B cell (primary cell): Measurements from ENCODE around the gene STRADA.

Source experiments
- EZH2 ChIP-seq: IDR thresholded peaks from 2 replicates; pipeline ENCODE4 v1.6.1; 2012; ENCODE audit warnings: borderline replicate concordance, low read depth, mild to moderate bottlenecking, moderate library complexity, low read length; ENCODE audit not compliant: insufficient read depth, poor library complexity, severe bottlenecking
- TF ChIP-seq, protein P1 (sequence below): fragments of 200-600 bp; IDR thresholded peaks from one replicate; pipeline ENCODE4 v1.8.0; 2022; ENCODE audit warnings: antibody characterized with exemption, mild to moderate bottlenecking

GRCh38 chr17:63773272-63774140 is 31.9 kb upstream of the STRADA start, which contains the start of gene CCDC47:
- TF ChIP-seq, protein P1, sequence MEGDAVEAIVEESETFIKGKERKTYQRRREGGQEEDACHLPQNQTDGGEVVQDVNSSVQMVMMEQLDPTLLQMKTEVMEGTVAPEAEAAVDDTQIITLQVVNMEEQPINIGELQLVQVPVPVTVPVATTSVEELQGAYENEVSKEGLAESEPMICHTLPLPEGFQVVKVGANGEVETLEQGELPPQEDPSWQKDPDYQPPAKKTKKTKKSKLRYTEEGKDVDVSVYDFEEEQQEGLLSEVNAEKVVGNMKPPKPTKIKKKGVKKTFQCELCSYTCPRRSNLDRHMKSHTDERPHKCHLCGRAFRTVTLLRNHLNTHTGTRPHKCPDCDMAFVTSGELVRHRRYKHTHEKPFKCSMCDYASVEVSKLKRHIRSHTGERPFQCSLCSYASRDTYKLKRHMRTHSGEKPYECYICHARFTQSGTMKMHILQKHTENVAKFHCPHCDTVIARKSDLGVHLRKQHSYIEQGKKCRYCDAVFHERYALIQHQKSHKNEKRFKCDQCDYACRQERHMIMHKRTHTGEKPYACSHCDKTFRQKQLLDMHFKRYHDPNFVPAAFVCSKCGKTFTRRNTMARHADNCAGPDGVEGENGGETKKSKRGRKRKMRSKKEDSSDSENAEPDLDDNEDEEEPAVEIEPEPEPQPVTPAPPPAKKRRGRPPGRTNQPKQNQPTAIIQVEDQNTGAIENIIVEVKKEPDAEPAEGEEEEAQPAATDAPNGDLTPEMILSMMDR = no peak
- TF ChIP-seq EZH2 = no peak
